Activated CD8-positive, alpha-beta T cell treated with anti-CD3 and anti-CD28 coated beads for 36 hours (primary cell): ENCODE measurements around the gene NUP43. TPM values are rescaled to one million over a fixed set of nuclear protein-coding genes. Genes with fewer than 3 reads are reported as not detected.

Experiments used
- ATAC-seq: fragments of 200-7000 bp; cut with Tn5 transposase; one replicate; pipeline ENCODE4 v1.10.0; 2021; ENCODE audit warnings: mild to moderate bottlenecking, moderate library complexity
- CTCF ChIA-PET: fragments of 350-600 bp; sonication (Branson Sonifier 250); formaldehyde crosslinking; loops from one replicate; lab custom pipeline; 2021; ENCODE audit warnings: antibody characterized with exemption; lab: Charles Lee
- POLR2A ChIA-PET: fragments of 350-600 bp; sonication (Branson Sonifier 250); formaldehyde crosslinking; loops from one replicate; lab custom pipeline; 2021; ENCODE audit warnings: antibody characterized with exemption; lab: Charles Lee
- DNase-seq: peaks from one replicate; pipeline ENCODE4 v3.0.0-alpha.2; 2020
- H3K27ac Mint-ChIP-seq: one replicate; pipeline ENCODE4 v1.8.0; 2021; ENCODE audit warnings: mild to moderate bottlenecking, mixed read lengths
- H3K27me3 Mint-ChIP-seq: one replicate; pipeline ENCODE4 v1.8.0; 2021; ENCODE audit warnings: mixed read lengths
- H3K36me3 Mint-ChIP-seq: one replicate; pipeline ENCODE4 v1.8.0; 2021; ENCODE audit warnings: low read depth, mixed read lengths
- H3K4me1 Mint-ChIP-seq: one replicate; pipeline ENCODE4 v1.8.0; 2021; ENCODE audit warnings: low read depth, mixed read lengths
- H3K4me3 Mint-ChIP-seq: one replicate; pipeline ENCODE4 v1.8.0; 2021; ENCODE audit warnings: mild to moderate bottlenecking, moderate library complexity, mixed read lengths
- H3K9me3 Mint-ChIP-seq: one replicate; pipeline ENCODE4 v1.8.0; 2021; ENCODE audit warnings: mixed read lengths
- CTCF ChIP-seq: fragments of 200-600 bp; IDR thresholded peaks from one replicate; pipeline ENCODE4 v1.8.0; 2022; ENCODE audit warnings: antibody characterized with exemption, mild to moderate bottlenecking
- intact Hi-C: fragments of 100-400 bp; cut with micrococcal nuclease; formaldehyde crosslinking; loops from one replicate; pipeline ENCODE4 v1.10.0; 2022
- total RNA-seq, 2 experiments: library from RNA; stranded (reverse); gene quantifications; one replicate each; pipeline ENCODE4 v1.2.3, GENCODE V29; 2021

Gene NUP43
- total RNA-seq, 2 experiments from 2014 or later, result 75.7 to 75.8 TPM

- Mint-ChIP-seq H3K4me3 (no peak overlapping the region), H3K36me3 (peaks cover 43% of the 10 kb centered on the region), H3K27me3 (no peaks in the 10 kb centered on the region), H3K27ac (peak overlapping the region; percentile 46), H3K9me3 (no peaks in the 10 kb centered on the region), H3K4me1 (peaks cover 14% of the 10 kb centered on the region)
- DNase-seq (no peak), ATAC-seq (no peak)
- TF ChIP-seq CTCF, result no peak
- POLR2A ChIA-PET, result interaction anchor here (0.6 kb wide), 1 partner anchor 20 kb away, joined by 3 read pairs; no protein-coding TSS in a partner anchor
- CTCF ChIA-PET, result no interaction called here
- intact Hi-C loops, result no loop called here
These were observed 65.1 kb downstream of the NUP43 start for GRCh38 chr6:149681209-149681608.

- Mint-ChIP-seq H3K27ac (no peak overlapping the region), H3K9me3 (no peaks in the 10 kb centered on the region), H3K4me1 (peaks cover 9% of the 10 kb centered on the region), H3K36me3 (peaks cover 45% of the 10 kb centered on the region), H3K27me3 (no peaks in the 10 kb centered on the region), H3K4me3 (no peak overlapping the region)
- ChIA-PET POLR2A (no interaction called here), CTCF (no interaction called here)
- ATAC-seq (no peak), DNase-seq (no peak)
- TF ChIP-seq CTCF, result no peak
- intact Hi-C loops, result no loop called here
These were observed 65.8 kb downstream of the NUP43 start for GRCh38 chr6:149680503-149680902.

Other genes starting within 250 kb of the NUP43 start
- gene PPIL4, start 200.5 kb downstream of the NUP43 start, total RNA-seq, result 10 to 100 TPM; 20.8 to 21.9 TPM
- 10 to 100 TPM; 15.4 to 16.3 TPM for gene GINM1, start 180.2 kb downstream of the NUP43 start, total RNA-seq
- 10 to 100 TPM; 18.8 to 19.7 TPM for gene KATNA1, start 97.8 kb downstream of the NUP43 start, total RNA-seq
- gene LATS1, start 28.4 kb downstream of the NUP43 start, total RNA-seq, result 10 to 100 TPM; 21.1 to 21.2 TPM
- 100 to 1,000 TPM in 1 of 2 experiments, 10 to 100 TPM in 1; 97.3 to 102 TPM for gene PCMT1, start 3.2 kb upstream of the NUP43 start, total RNA-seq
- gene LRP11, start 117.8 kb upstream of the NUP43 start, total RNA-seq, result 1 to 10 TPM; 1.9 TPM
- gene RAET1E, start 151.6 kb upstream of the NUP43 start, total RNA-seq, result not detected
- not detected for gene RAET1G, start 176.6 kb upstream of the NUP43 start, total RNA-seq
- under 1 TPM; 0.38 to 0.67 TPM for gene ULBP2, start 195.5 kb upstream of the NUP43 start, total RNA-seq
- gene ULBP1, start 217.4 kb upstream of the NUP43 start, total RNA-seq, result 1 to 10 TPM; 2.5 to 2.7 TPM